Hepatic stellate cell (primary cell): Measurements from ENCODE around the gene GRK3.

Source experiments
- DNase-seq: peaks from one replicate; pipeline ENCODE4 v3.0.0; 2011; ENCODE audit warnings: low spot score

GRK3 gene

GRCh38 chr22:25663654-25664053, 99.2 kb downstream of the GRK3 start:
- no peak for DNase-seq

GRCh38 chr22:25666308-25666707, 101.8 kb downstream of the GRK3 start:
- no peak for DNase-seq

- DNase-seq: no peak
Measured at GRCh38 chr22:25668437-25668836, 104.0 kb downstream of the GRK3 start.

GRCh38 chr22:25669253-25670069, 105.0 kb downstream of the GRK3 start:
- no peak for DNase-seq

GRCh38 chr22:25670070-25670461, 105.6 kb downstream of the GRK3 start:
- no peak for DNase-seq

GRCh38 chr22:25672289-25673084, 108.0 kb downstream of the GRK3 start:
- no peak for DNase-seq

GRCh38 chr22:25673713-25674112, 109.2 kb downstream of the GRK3 start:
- no peak for DNase-seq

- no peak for DNase-seq
Measured at GRCh38 chr22:25677631-25678030, 113.2 kb downstream of the GRK3 start.

GRCh38 chr22:25680051-25680450, 115.6 kb downstream of the GRK3 start:
- no peak for DNase-seq

- no peak for DNase-seq
Measured at GRCh38 chr22:25680956-25681355, 116.5 kb downstream of the GRK3 start.

- no peak for DNase-seq
Measured at GRCh38 chr22:25682109-25682508, 117.6 kb downstream of the GRK3 start.

GRCh38 chr22:25688627-25689026, 124.2 kb downstream of the GRK3 start:
- no peak for DNase-seq

GRCh38 chr22:25689631-25690030, 125.2 kb downstream of the GRK3 start:
- DNase-seq: no peak

GRCh38 chr22:25690798-25691197, 126.3 kb downstream of the GRK3 start:
- no peak for DNase-seq

- DNase-seq: no peak
Measured at GRCh38 chr22:25692397-25693267, 128.2 kb downstream of the GRK3 start.

GRCh38 chr22:25693268-25693565, 128.7 kb downstream of the GRK3 start:
- no peak for DNase-seq

- DNase-seq: no peak
Measured at GRCh38 chr22:25694196-25694907, 129.9 kb downstream of the GRK3 start.

- DNase-seq: no peak
Measured at GRCh38 chr22:25695146-25695545, 130.7 kb downstream of the GRK3 start.

- DNase-seq: no peak
Measured at GRCh38 chr22:25696763-25697162, 132.3 kb downstream of the GRK3 start.

GRCh38 chr22:25697181-25697664, 132.7 kb downstream of the GRK3 start:
- DNase-seq: no peak

GRCh38 chr22:25697978-25698377, 133.5 kb downstream of the GRK3 start:
- no peak for DNase-seq

GRCh38 chr22:25698461-25698860, 134.0 kb downstream of the GRK3 start:
- DNase-seq: no peak
